SJSA1 (cell line): Measurements from ENCODE around the gene TAS1R2. TPM values are rescaled to one million over a fixed set of nuclear protein-coding genes. Genes with fewer than 3 reads are reported as not detected.

Experiments used
- DNase-seq, 2 experiments: peaks; one replicate each; pipeline ENCODE4 v3.0.0-alpha.2; 2015 to 2020; ENCODE audit warnings: low spot score in 2 of 2, low read depth in 1 of 2
- H3K27ac ChIP-seq: fragments of 250-450 bp; sonication (Bioruptor Pico); 2 replicates; pipeline ENCODE4 v1.5.1; 2020; ENCODE audit warnings: mild to moderate bottlenecking, moderate library complexity
- H3K27me3 ChIP-seq: fragments of 250-450 bp; sonication (Bioruptor Pico); replicated peaks from 2 replicates; pipeline ENCODE4 v1.5.1; 2020; ENCODE audit warnings: mild to moderate bottlenecking, moderate library complexity
- H3K36me3 ChIP-seq: fragments of 250-450 bp; sonication (Bioruptor Pico); 2 replicates; pipeline ENCODE4 v1.5.1; 2020; ENCODE audit warnings: mild to moderate bottlenecking
- H3K4me1 ChIP-seq: fragments of 250-450 bp; sonication (Bioruptor Pico); replicated peaks from 2 replicates; pipeline ENCODE4 v1.6.1; 2021; ENCODE audit warnings: mild to moderate bottlenecking
- H3K4me3 ChIP-seq: fragments of 250-450 bp; sonication (Bioruptor Pico); 2 replicates; pipeline ENCODE4 v1.5.1; 2020; ENCODE audit warnings: mild to moderate bottlenecking
- H3K9me3 ChIP-seq: fragments of 250-450 bp; sonication (Bioruptor Pico); replicated peaks from 2 replicates; pipeline ENCODE4 v1.5.1; 2020; ENCODE audit warnings: mild to moderate bottlenecking
- total RNA-seq: library from RNA; depleted of rRNA; stranded (reverse); fragments of >200 nt; shearing (Covaris generic); gene quantifications from 2 replicates; pipeline ENCODE4 v1.2.3, GENCODE V29; 2014

The TAS1R2 gene
- total RNA-seq, 1 experiment from 2014 or later: not detected

DNA sequence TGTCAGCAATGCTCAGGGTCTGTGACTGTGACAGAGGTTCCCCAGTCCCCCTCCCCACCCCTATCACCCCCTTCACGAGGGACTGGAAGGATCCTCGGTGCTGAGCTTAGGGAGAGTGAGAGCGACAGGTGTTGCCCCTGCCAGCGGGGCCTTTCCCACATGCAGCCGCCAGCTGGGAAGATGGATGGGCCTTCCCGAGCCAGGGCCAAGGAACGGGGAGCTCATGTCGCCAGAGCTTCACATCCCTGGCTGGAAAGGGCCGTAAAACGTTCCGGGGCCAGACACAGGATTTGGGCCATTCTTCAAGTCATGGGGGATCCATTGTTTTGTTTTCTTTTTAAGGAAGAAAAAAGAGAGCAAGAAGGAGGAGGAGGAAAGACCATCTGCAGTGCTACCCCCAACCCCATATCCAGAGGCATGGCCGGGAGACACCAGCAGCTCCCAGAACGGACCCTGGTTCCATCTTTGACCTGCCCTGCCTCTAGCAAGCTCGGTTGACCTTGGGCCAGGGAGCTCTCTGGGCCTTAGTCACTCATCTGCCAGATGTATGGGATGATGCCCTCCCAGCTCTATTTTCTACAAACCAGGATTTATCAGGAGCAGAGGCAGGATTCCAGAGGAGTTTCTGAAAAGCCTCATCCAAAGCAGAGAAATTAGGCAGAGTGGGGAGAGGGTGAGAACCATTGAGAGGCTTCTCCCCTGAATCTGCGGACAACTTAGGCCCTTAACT is 54.1 kb downstream of the TAS1R2 start:
- DNase-seq: no peak
- H3K36me3 ChIP-seq: no peaks in the 10 kb centered on the region
- no peaks in the 10 kb centered on the region for H3K4me1 ChIP-seq
- peaks cover 27% of the 10 kb centered on the region for H3K27me3 ChIP-seq
- H3K4me3 ChIP-seq: no peak overlapping the region
- no peak overlapping the region for H3K27ac ChIP-seq
- H3K9me3 ChIP-seq: no peaks in the 10 kb centered on the region

DNA sequence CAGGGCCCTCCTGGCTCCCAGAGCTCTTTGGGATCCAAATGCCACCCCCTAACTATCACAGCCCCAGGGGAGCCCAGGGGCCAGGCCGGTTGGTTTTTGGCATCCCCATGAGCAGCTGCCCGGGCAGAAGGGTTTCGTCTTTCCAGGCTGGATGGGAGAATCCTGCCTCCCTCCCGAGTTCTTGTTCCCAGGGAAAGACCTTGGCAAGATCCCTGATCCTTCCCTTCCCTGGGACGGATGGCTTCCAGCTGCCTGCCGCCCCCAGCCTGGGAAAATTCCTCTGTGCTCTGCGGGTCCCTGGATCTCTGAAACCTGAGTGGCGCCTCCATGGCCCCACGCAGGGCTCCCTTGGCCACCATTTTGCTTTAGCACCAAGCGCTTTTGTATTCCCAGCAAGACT is 55.6 kb downstream of the TAS1R2 start:
- no peak overlapping the region for H3K4me3 ChIP-seq
- H3K9me3 ChIP-seq: no peaks in the 10 kb centered on the region
- peaks cover 27% of the 10 kb centered on the region for H3K27me3 ChIP-seq
- DNase-seq: no peak
- no peaks in the 10 kb centered on the region for H3K4me1 ChIP-seq
- no peak overlapping the region for H3K27ac ChIP-seq
- H3K36me3 ChIP-seq: no peaks in the 10 kb centered on the region

GRCh38 chr1:18803151-18803791 is 56.2 kb downstream of the TAS1R2 start:
- Histone ChIP-seq H3K27ac (no peak overlapping the region), H3K27me3 (peaks cover 31% of the 10 kb centered on the region), H3K9me3 (no peaks in the 10 kb centered on the region), H3K4me1 (no peaks in the 10 kb centered on the region), H3K36me3 (no peaks in the 10 kb centered on the region), H3K4me3 (no peak overlapping the region)
- no peak for DNase-seq

DNA sequence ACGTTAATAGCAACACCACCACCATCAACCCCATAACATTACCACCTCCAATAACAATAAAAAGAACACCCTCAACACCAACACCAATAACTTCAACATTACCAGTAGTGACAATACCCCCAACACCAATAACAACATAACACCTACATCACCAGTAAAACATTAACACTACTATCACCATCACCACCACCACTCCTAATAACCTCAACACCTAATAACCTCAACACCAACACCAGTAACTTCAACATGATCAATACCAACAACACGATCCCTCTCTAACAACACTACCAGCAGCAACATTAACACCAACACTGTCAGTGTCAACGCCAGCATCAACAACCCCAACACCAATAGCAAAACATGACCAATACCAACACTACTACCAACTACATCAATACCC is 57.2 kb downstream of the TAS1R2 start:
- Histone ChIP-seq H3K36me3 (no peaks in the 10 kb centered on the region), H3K9me3 (no peaks in the 10 kb centered on the region), H3K27ac (no peak overlapping the region), H3K27me3 (peaks cover 39% of the 10 kb centered on the region), H3K4me3 (no peak overlapping the region), H3K4me1 (no peaks in the 10 kb centered on the region)
- DNase-seq: no peak

DNA sequence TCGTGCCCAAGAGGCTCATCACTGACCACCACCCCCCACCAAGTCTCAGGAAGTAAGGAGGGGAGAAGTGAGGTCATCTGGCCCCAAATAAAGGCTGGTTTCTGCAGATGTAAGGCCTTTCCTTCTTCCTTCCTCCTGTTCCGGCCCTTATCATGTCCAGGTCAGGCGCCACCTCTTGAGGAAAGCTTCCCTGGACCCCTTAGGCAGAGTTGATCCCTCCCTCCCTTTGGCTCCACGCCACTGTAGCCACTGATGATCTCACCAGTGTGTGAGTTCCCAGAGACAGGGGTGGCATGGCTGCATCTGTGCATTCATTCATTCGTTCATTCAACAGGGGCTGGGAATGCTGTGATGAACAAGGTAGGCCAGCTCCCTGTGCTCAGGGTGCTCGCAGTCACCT is 59.2 kb downstream of the TAS1R2 start:
- no peak overlapping the region for H3K27ac ChIP-seq
- no peak overlapping the region for H3K4me3 ChIP-seq
- H3K9me3 ChIP-seq: no peaks in the 10 kb centered on the region
- no peaks in the 10 kb centered on the region for H3K4me1 ChIP-seq
- no peak for DNase-seq
- H3K27me3 ChIP-seq: peaks cover 47% of the 10 kb centered on the region
- H3K36me3 ChIP-seq: no peaks in the 10 kb centered on the region

DNA sequence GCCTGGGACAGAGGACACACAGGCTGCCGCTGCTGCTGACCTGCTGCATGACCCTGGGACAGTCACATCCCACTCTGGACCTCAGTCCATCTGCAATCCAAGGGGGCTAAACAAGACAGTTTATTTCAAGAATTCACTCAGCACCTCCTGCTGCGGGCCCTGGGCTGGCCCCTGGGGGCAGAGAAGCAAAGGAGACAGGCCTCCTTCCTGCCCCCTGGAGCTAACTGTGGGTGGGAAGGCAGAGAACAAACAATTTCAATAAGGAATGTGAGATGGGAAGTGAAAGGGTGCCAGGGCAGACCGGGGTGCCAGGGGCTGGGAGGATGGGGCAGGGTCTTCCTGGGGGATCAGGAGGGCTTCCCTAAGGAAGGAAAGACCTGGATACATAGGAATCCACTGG is 60.0 kb downstream of the TAS1R2 start:
- no peak overlapping the region for H3K4me3 ChIP-seq
- peaks cover 46% of the 10 kb centered on the region for H3K27me3 ChIP-seq
- H3K27ac ChIP-seq: no peak overlapping the region
- no peaks in the 10 kb centered on the region for H3K4me1 ChIP-seq
- no peaks in the 10 kb centered on the region for H3K9me3 ChIP-seq
- DNase-seq: no peak
- H3K36me3 ChIP-seq: no peaks in the 10 kb centered on the region

- H3K36me3 ChIP-seq: no peaks in the 10 kb centered on the region
- no peak overlapping the region for H3K4me3 ChIP-seq
- H3K4me1 ChIP-seq: no peaks in the 10 kb centered on the region
- H3K9me3 ChIP-seq: no peaks in the 10 kb centered on the region
- no peak for DNase-seq
- H3K27ac ChIP-seq: no peak overlapping the region
- H3K27me3 ChIP-seq: peaks cover 45% of the 10 kb centered on the region
These were observed 60.5 kb downstream of the TAS1R2 start for GRCh38 chr1:18798946-18799345.

- Histone ChIP-seq H3K4me1 (no peaks in the 10 kb centered on the region), H3K9me3 (no peaks in the 10 kb centered on the region), H3K27me3 (peaks cover 45% of the 10 kb centered on the region), H3K27ac (no peak overlapping the region), H3K4me3 (no peak overlapping the region), H3K36me3 (no peaks in the 10 kb centered on the region)
- no peak for DNase-seq
These were observed 60.9 kb downstream of the TAS1R2 start for GRCh38 chr1:18798533-18798932.

GRCh38 chr1:18796950-18797349 is 62.5 kb downstream of the TAS1R2 start:
- no peaks in the 10 kb centered on the region for H3K9me3 ChIP-seq
- DNase-seq: no peak
- no peaks in the 10 kb centered on the region for H3K36me3 ChIP-seq
- no peaks in the 10 kb centered on the region for H3K4me1 ChIP-seq
- peaks cover 41% of the 10 kb centered on the region for H3K27me3 ChIP-seq
- H3K27ac ChIP-seq: no peak overlapping the region
- H3K4me3 ChIP-seq: no peak overlapping the region

DNA sequence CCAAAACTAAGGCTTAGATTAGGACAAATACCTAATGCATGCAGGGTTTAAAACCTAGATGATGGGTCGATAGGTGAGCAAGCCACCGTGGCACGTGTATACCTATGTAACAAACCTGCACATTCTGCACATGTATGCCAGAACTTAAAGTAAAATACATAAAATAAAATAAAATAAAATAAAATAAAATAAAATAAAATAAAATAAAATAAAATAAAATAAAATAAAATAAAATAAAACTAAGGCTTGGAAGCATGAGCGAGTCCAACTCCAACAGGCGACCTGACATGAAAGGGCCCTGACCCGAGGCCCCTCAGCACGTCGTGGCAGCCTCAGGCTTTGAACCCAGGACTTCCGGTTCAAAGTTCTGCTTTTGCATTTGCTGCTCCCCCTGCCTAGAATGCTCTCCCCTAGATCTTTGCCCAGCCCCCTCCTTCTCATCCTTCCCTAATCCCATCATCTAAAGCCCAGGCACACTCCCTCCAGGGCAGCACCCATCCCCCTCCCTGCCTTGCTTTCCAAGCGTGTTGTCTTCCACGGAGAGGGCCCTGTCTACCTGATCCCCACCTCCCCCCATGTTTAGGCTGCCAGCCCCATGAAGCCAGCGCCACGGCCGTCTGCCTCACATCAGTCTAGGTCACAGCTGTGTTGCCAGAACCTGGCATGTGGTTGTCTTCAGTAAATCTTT is 64.3 kb downstream of the TAS1R2 start:
- peaks cover 52% of the 10 kb centered on the region for H3K27me3 ChIP-seq
- H3K4me1 ChIP-seq: no peaks in the 10 kb centered on the region
- H3K27ac ChIP-seq: no peak overlapping the region
- H3K4me3 ChIP-seq: no peak overlapping the region
- no peak for DNase-seq
- H3K9me3 ChIP-seq: no peaks in the 10 kb centered on the region
- no peaks in the 10 kb centered on the region for H3K36me3 ChIP-seq

DNA sequence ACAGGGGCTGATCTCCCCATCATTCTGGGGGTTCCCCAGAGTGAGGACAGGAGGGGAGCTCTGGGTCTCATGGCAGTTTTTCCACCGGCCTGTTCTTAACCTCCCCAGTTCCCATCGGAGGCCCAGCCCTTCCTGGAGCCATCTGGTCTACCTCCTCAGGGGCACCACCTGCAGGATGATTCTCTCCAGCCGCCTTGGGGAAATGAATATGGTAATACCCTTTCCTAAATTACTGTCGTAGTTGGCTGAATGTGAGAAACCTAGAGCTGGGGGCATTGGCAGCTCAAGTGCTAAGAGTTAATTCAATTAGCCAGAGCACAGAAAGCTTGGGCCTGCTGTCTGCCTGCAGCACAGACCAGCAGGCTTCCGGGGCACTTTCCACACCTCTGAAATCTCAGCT is 64.9 kb downstream of the TAS1R2 start:
- H3K4me3 ChIP-seq: no peak overlapping the region
- H3K36me3 ChIP-seq: no peaks in the 10 kb centered on the region
- H3K27me3 ChIP-seq: peaks cover 57% of the 10 kb centered on the region
- H3K9me3 ChIP-seq: no peaks in the 10 kb centered on the region
- no peaks in the 10 kb centered on the region for H3K4me1 ChIP-seq
- DNase-seq: no peak
- H3K27ac ChIP-seq: no peak overlapping the region

DNA sequence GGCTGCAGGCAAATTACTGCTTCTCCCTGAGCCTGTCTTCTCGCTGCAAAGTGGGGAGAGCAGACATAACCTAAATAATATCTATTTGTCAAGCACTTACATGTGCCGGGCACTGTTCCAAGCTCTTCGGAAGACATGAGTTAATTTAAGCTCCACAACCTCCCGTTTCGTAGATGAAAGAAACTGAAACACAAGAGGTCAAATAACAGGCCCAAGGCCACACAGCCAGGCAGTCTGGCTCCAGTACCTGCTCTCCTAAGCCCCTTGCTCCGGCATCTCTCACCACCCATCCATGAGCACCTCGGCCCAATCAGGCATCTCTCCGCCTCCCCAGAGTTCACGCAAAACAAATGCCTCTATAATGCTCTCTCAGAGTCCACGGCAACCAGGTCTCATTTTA is 65.4 kb downstream of the TAS1R2 start:
- Histone ChIP-seq H3K36me3 (no peaks in the 10 kb centered on the region), H3K9me3 (no peaks in the 10 kb centered on the region), H3K4me1 (no peaks in the 10 kb centered on the region), H3K4me3 (no peak overlapping the region), H3K27me3 (peaks cover 63% of the 10 kb centered on the region), H3K27ac (no peak overlapping the region)
- DNase-seq: no peak

DNA sequence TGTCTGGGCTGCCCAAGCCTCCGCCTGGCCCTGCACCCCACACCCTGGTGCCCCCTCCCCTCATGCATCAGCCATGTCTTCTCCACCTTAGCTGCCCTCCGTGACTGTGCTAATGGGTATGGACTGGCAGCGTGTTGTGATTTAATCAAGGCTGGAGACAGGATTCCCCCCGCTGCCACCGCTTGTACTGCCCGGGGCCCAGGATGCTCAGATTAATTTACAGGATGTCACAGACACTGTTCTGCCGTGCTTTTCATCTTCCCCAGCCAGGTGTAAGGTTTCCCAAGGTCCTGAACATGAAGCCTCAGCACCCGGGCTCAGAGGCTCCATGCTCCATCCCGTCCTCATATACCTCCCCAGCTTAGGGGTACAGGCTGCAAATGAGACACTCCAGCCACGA is 66.3 kb downstream of the TAS1R2 start:
- H3K27me3 ChIP-seq: peaks cover 61% of the 10 kb centered on the region
- no peak overlapping the region for H3K27ac ChIP-seq
- no peaks in the 10 kb centered on the region for H3K9me3 ChIP-seq

GRCh38 chr1:18792747-18793146 is 66.7 kb downstream of the TAS1R2 start:
- no peaks in the 10 kb centered on the region for H3K4me1 ChIP-seq
- H3K9me3 ChIP-seq: no peaks in the 10 kb centered on the region
- H3K27ac ChIP-seq: no peak overlapping the region
- DNase-seq: no peak
- no peak overlapping the region for H3K4me3 ChIP-seq
- H3K27me3 ChIP-seq: peaks cover 57% of the 10 kb centered on the region
- H3K36me3 ChIP-seq: no peaks in the 10 kb centered on the region

More for the DNA sequence above, 66.3 kb downstream of the TAS1R2 start:
- Histone ChIP-seq H3K4me1 (no peaks in the 10 kb centered on the region), H3K4me3 (no peak overlapping the region), H3K36me3 (no peaks in the 10 kb centered on the region)
- DNase-seq: no peak
